ENCODE data around the gene NADSYN1.

Gene NADSYN1

GRCh38 chr11:71426413-71426812 lies 26.6 kb upstream of the NADSYN1 start:
- H3K4me3 ChIP-seq (ENCODE audit: low read length) = no peak overlapping the region
- TF ChIP-seq ZNF274 (IDR thresholded peaks at IDR 0.05; ENCODE audit: low read depth, low read length) = no peak

DNA sequence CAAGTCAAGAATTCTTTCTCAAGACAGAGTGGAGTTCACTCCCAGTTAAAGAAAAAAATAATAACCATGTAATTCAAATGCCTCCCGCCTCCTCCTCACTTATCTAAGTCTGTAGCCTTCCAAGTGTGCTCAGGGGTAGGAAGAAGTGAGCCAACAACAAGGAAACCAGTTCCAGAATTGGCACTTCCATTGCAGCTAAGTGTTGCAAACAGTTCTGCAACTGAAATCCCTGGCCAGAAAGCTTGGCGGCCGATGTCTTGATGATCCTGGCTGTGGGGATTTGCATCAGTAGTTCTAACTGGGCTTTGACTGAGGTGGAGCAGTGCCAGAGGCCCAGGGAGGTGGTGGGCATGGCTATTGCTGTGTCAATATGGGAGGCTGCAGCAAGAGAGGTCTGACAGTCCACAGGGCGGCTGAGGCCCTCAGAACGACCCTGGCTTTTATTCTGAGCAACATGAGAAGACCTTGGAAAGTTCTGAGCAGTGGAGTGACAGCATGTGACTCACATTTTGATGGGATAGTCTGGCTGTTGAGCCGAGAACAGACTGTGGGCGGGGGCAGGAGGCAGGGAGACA lies 24.1 kb upstream of the NADSYN1 start:
- H3K4me3 ChIP-seq (ENCODE audit: low read length) = no peak overlapping the region
- no peak for TF ChIP-seq ZNF274 (IDR thresholded peaks at IDR 0.05; ENCODE audit: low read depth, low read length)

- TF ChIP-seq ZNF274 (IDR thresholded peaks at IDR 0.05; ENCODE audit: low read depth, low read length) = no peak
- no peak overlapping the region for H3K4me3 ChIP-seq (ENCODE audit: low read length)
Observed at GRCh38 chr11:71429701-71430100, 23.3 kb upstream of the NADSYN1 start.

DNA sequence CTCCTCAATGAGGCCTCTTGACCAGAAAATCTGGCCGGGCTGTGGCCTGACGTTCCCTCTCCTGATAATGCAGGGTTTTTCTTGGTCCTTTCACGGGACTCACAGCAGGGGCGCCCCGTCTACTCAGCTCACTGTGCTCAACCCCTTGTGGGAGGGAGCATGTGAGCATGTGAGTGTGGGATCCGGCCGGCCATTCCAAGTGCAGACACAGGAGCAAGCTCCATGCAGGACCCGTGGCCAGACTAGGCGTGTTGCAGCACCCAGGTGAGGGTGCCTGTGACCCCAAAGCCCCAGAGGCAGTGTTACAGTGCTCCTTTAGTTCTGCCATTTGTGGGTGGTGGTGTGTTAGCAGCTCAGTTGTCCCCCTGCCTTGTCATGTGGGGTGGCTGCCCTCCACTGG lies 22.8 kb upstream of the NADSYN1 start:
- H3K4me3 ChIP-seq (ENCODE audit: low read length) = no peak overlapping the region
- TF ChIP-seq ZNF274 (IDR thresholded peaks at IDR 0.05; ENCODE audit: low read depth, low read length) = no peak

GRCh38 chr11:71431271-71431670 lies 21.7 kb upstream of the NADSYN1 start:
- no peak for TF ChIP-seq ZNF274 (IDR thresholded peaks at IDR 0.05; ENCODE audit: low read depth, low read length)
- no peak overlapping the region for H3K4me3 ChIP-seq (ENCODE audit: low read length)

DNA sequence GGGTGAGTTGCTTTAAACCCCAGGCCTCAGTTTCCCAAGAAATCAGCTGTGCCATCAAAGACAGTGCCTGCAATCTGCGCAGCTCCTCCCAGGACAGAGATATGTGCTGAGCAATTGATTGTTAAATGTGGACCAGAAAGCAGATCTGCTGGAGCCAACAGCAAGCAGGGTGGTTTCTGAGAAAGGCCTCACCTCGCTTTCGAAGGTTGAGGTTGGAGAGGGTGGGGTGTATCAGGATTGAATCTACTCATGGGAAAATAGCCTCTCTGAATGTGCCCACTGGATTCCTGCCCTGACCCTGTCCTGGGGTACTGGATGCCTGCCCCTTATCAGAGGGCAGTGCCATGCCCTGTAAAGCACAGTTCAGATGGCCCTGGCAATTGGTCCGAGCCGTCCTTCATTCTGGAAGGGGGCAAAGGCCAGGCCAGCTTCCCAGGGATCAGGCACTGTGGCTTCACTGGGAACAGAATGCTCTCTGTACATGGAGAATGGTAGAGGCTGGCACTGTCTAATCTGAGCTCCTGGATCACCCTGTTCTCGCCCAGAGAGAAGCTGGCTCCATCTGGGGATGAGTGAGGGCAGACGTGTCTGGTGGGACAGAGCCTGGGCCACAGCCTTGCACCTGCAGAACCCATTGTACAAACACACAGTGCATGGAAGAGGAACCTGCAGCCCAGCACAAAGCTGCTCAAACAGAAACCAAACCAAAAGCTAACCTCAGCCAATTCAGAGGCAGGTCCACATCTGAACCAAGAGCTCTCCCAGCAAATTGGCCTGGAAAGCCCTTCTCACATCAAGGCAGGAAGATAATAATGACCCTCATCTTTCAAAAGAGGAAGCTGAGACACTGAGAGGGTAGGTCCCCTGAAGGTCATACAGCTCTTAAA lies 20.0 kb upstream of the NADSYN1 start:
- H3K4me3 ChIP-seq (ENCODE audit: low read length) = no peak overlapping the region
- no peak for TF ChIP-seq ZNF274 (IDR thresholded peaks at IDR 0.05; ENCODE audit: low read depth, low read length)

DNA sequence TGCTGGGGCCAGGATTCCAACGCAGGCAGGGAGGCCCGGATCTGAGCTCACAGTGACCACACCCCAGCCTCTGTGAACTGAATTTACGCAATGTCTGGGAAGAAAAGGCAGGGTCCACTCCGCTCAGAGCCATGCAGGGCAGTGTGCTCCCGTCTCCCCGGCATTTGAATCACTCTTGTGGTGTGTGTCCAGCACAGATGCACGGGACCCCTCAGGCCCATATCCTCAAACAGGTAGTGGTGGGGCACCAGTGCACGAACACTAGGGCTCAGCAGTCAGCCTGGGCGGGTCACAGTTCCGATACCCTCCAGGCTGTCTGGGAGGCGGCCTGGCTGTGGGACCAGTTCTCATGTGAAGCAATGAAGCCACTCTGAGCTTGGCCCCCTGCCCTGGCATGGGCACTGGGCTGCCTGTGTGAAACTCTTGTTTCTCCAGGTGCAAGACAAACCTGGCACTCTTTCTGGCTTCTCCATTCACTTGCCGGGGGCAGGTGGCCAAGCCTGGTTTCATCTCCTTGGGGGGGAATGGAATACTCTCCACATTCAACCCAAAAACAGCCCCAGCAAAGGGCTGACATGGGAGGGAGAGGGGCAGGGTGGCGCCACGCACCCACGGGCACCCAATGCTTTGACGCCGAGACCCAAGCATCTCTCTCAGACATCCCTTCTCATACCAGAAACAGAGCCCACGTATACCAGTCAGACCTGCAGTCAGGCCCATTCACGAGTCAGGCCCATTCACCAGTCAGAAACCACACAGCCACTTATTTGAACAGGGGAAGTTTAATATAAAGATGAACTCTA lies 19.2 kb upstream of the NADSYN1 start:
- H3K4me3 ChIP-seq (ENCODE audit: low read length) = no peak overlapping the region
- TF ChIP-seq ZNF274 (IDR thresholded peaks at IDR 0.05; ENCODE audit: low read depth, low read length) = no peak

DNA sequence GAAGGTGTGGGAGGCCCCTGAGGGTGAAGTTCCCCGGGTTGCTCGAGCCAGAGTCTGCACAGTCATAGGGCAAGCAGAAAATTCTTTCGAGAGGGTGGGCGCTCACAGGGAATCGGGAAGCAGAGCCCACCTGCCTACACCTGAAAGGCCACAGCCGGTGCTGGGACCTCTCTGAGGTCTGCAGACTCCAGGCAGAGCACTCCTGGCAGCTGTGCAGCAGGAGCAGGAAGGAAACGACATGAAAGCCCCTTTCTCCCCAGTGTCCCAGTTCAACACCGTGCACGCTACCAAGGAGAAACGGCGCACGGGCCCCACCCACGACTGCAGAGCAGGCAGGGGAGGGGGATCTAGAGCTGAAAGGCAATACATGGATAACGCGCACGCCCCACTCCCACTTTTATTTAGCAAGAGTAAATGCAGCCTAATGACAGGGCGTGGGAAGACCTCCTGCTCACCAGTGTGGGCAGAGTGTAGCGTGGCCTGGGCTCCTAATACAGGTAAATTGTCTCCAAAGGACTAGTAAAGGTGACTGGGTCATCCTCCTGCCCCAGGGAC lies 18.4 kb upstream of the NADSYN1 start:
- TF ChIP-seq ZNF274 (IDR thresholded peaks at IDR 0.05; ENCODE audit: low read depth, low read length) = no peak
- no peak overlapping the region for H3K4me3 ChIP-seq (ENCODE audit: low read length)

DNA sequence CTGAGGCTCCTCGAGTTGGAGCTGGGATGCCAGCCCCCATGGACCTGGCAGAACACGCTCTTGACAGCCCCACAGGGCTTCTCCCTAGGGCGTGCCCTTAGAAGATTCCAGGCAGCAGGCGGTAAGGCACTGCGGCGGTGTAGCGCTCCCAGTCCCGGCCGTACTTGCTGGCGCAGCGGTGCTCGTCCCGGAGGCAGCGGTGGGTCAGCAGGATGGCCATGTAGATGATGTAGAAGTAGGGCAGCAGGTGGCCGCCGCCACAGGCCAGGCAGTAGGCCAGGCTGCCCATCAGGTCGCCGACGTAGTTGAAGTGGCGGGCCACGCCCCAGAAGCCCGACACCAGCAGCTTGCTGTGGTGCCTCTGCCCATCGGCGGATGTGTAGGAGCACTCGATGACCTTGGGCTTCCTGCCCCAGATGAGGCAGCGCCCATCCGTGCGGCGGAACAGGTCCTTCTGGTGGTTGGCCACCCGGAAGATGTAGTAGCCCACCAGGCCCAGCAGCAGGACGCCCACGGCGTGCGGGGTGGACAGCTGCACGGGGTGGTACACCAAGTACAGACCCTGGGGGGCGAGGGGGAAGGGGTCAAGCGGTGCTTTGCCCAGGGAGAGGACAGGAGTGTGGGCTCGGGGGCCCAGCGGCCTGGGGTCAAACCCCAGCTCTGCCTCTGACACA lies 17.6 kb upstream of the NADSYN1 start:
- TF ChIP-seq ZNF274 (IDR thresholded peaks at IDR 0.05; ENCODE audit: low read depth, low read length) = no peak
- H3K4me3 ChIP-seq (ENCODE audit: low read length) = no peak overlapping the region

- TF ChIP-seq ZNF274 (IDR thresholded peaks at IDR 0.05; ENCODE audit: low read depth, low read length) = no peak
- no peak overlapping the region for H3K4me3 ChIP-seq (ENCODE audit: low read length)
Observed at GRCh38 chr11:71436861-71437260, 16.1 kb upstream of the NADSYN1 start.

DNA sequence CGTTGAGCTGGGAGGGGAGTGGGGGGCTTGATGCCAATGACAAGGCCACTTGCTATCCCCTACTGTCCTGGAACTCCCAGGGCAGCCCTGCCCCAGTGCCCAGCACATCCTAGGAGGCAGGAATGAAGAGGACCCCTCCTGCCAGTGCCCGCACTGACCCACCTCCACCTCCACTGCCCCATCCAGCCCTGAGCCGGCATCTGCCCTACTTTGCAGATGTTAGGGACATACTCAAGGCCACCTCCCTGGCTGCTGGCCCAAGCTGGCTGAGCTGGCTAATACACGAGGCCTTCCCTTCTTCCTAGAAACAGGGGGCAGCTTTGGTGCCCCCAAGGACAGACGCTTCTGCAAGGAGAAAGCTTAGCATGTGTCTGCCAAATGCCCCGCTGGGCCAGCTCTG lies 15.6 kb upstream of the NADSYN1 start:
- no peak for TF ChIP-seq ZNF274 (IDR thresholded peaks at IDR 0.05; ENCODE audit: low read depth, low read length)

GRCh38 chr11:71437879-71438278 lies 15.1 kb upstream of the NADSYN1 start:
- H3K4me3 ChIP-seq (ENCODE audit: low read length) = no peak overlapping the region
- no peak for TF ChIP-seq ZNF274 (IDR thresholded peaks at IDR 0.05; ENCODE audit: low read depth, low read length)

More for the DNA sequence above, 15.6 kb upstream of the NADSYN1 start:
- H3K4me3 ChIP-seq (ENCODE audit: low read length) = no peak overlapping the region

GRCh38 chr11:71438650-71439049 lies 14.4 kb upstream of the NADSYN1 start:
- no peak for TF ChIP-seq ZNF274 (IDR thresholded peaks at IDR 0.05; ENCODE audit: low read depth, low read length)
- H3K4me3 ChIP-seq (ENCODE audit: low read length) = no peak overlapping the region
